IMR-90 (cell line): ENCODE measurements around the gene EFEMP1.

Experiments used
- CEBPB ChIP-seq: IDR thresholded peaks from 2 replicates; pipeline ENCODE4 v1.6.1; 2012; ENCODE audit warnings: low read depth, low read length, improper control_type of control experiment
- MAFK ChIP-seq: IDR thresholded peaks from 2 replicates; pipeline ENCODE4 v1.6.1; 2012; ENCODE audit warnings: low read depth, low read length, improper control_type of control experiment
- MAZ ChIP-seq: IDR thresholded peaks from 2 replicates; pipeline ENCODE4 v1.6.1; 2012; ENCODE audit warnings: low read depth, mild to moderate bottlenecking, low read length, improper control_type of control experiment, moderate library complexity, borderline replicate concordance
- MXI1 ChIP-seq: IDR thresholded peaks from 2 replicates; pipeline ENCODE4 v1.6.1; 2012; ENCODE audit warnings: low read depth, mild to moderate bottlenecking, low read length, moderate library complexity, borderline replicate concordance
- POLR2A ChIP-seq: IDR thresholded peaks from 2 replicates; pipeline ENCODE4 v1.6.1; 2012; ENCODE audit warnings: mild to moderate bottlenecking, low read depth, low read length
- RAD21 ChIP-seq: IDR thresholded peaks from 2 replicates; pipeline ENCODE4 v1.6.1; 2012; ENCODE audit warnings: low read length, improper control_type of control experiment
- RFX5 ChIP-seq: IDR thresholded peaks from 2 replicates; pipeline ENCODE4 v1.8.0; 2012; ENCODE audit warnings: low read depth, mild to moderate bottlenecking, low read length, moderate library complexity
- SMC3 ChIP-seq: fragments of 150-350 bp; IDR thresholded peaks from 2 replicates; pipeline ENCODE4 v1.6.1; 2016; ENCODE audit warnings: low read depth, mild to moderate bottlenecking, antibody characterized with exemption, low read length, moderate library complexity
- TF ChIP-seq, protein P1 (sequence below): conservative IDR thresholded peaks from 2 replicates; pipeline ENCODE4 v1.5.1; 2012; ENCODE audit warnings: mild to moderate bottlenecking, low read depth, low read length, improper control_type of control experiment

DNA sequence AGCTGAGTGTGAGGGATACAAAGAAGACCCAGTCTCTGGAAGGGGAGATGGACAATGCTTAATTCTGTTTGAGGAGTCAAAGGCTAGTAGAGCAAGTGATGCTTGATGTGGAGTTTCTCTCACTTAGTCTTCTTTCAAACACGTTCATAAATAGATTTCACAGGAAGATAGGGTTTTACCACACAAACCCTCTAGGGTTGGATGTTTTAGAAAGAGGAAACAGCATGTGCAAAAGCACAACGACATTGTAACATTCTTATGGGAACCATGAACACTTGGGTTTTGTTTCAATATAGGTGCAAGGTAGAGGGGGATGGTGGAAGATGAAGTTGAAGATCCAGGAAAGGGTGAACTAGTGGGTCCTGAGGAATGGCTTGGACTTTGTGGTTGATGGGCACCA lies 10.8 kb upstream of the EFEMP1 start:
- TF ChIP-seq, protein P1, sequence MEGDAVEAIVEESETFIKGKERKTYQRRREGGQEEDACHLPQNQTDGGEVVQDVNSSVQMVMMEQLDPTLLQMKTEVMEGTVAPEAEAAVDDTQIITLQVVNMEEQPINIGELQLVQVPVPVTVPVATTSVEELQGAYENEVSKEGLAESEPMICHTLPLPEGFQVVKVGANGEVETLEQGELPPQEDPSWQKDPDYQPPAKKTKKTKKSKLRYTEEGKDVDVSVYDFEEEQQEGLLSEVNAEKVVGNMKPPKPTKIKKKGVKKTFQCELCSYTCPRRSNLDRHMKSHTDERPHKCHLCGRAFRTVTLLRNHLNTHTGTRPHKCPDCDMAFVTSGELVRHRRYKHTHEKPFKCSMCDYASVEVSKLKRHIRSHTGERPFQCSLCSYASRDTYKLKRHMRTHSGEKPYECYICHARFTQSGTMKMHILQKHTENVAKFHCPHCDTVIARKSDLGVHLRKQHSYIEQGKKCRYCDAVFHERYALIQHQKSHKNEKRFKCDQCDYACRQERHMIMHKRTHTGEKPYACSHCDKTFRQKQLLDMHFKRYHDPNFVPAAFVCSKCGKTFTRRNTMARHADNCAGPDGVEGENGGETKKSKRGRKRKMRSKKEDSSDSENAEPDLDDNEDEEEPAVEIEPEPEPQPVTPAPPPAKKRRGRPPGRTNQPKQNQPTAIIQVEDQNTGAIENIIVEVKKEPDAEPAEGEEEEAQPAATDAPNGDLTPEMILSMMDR, result no peak
- TF ChIP-seq MXI1 (no peak), POLR2A (no peak), RAD21 (no peak), CEBPB (no peak), RFX5 (no peak), MAFK (no peak), MAZ (no peak), SMC3 (no peak)
